Suprapubic skin (tissue), 4 donors: ENCODE data around the gene ARID1B.

Source experiments
- EP300 ChIP-seq: sonication (generic); formaldehyde crosslinking; IDR thresholded peaks from one replicate; pipeline ENCODE4 v1.6.1; 2017; ENCODE audit warnings: antibody characterized with exemption
- POLR2A ChIP-seq, 2 donors: fragments of 450-650 bp; IDR thresholded peaks; one replicate each; pipeline ENCODE4 v1.6.1; 2017; ENCODE audit warnings: antibody characterized with exemption in 2 of 2, mild to moderate bottlenecking in 2 of 2, moderate library complexity in 2 of 2
- POLR2AphosphoS5 ChIP-seq, 3 donors: sonication (generic); formaldehyde crosslinking; IDR thresholded peaks; one replicate each; pipeline ENCODE4 v1.6.1; 2017; ENCODE audit warnings: antibody characterized with exemption in 3 of 3
- TF ChIP-seq, protein P1 (sequence below), 2 donors: fragments of 200-600 bp in 1 of 2; fragments of 450-650 bp in 1 of 2; sonication (generic) in 1 of 2; IDR thresholded peaks; one replicate each; pipeline ENCODE4 v1.5.1; 2016 to 2019; ENCODE audit warnings: antibody characterized with exemption in 2 of 2, mild to moderate bottlenecking in 1 of 2, moderate library complexity in 1 of 2

DNA sequence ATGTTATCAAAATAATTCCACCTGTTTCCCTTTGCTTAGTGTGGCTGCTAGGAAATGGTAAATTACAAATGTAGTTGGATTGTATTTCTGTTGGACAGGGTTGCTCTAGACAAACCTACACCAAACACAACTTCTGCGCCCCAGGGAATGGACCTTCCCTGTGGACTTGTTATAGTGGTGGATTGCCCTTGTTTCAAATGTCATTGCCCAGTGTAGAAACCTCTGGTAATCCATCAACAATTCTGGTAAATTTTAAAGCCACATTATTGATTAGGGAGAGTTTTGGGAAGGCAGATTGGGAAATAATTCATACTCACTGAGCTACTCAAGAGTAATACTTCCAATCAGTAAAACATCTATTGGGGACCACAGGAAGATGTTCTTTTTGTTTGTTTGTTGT lies 239.8 kb downstream of the ARID1B start:
- TF ChIP-seq, protein P1, sequence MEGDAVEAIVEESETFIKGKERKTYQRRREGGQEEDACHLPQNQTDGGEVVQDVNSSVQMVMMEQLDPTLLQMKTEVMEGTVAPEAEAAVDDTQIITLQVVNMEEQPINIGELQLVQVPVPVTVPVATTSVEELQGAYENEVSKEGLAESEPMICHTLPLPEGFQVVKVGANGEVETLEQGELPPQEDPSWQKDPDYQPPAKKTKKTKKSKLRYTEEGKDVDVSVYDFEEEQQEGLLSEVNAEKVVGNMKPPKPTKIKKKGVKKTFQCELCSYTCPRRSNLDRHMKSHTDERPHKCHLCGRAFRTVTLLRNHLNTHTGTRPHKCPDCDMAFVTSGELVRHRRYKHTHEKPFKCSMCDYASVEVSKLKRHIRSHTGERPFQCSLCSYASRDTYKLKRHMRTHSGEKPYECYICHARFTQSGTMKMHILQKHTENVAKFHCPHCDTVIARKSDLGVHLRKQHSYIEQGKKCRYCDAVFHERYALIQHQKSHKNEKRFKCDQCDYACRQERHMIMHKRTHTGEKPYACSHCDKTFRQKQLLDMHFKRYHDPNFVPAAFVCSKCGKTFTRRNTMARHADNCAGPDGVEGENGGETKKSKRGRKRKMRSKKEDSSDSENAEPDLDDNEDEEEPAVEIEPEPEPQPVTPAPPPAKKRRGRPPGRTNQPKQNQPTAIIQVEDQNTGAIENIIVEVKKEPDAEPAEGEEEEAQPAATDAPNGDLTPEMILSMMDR (IDR thresholded peaks at IDR 0.05): no peak
- no peak for TF ChIP-seq POLR2A (IDR thresholded peaks at IDR 0.05)
- no peak for TF ChIP-seq EP300
- TF ChIP-seq POLR2AphosphoS5 (IDR thresholded peaks at IDR 0.05): no peak
